Kasumi-1 (cell line): ENCODE data around the gene ADAMTS6.
"Not testable (repeated sequence)": the region's sequence is repeated elsewhere in the genome, so short reads cannot be mapped to it uniquely, and the experiment has no call there.

Source experiments
- DNase-seq, 2 experiments: peaks; one replicate each; lab custom pipeline; 2025; lab: John Stamatoyannopoulos, UW

The ADAMTS6 gene

DNA sequence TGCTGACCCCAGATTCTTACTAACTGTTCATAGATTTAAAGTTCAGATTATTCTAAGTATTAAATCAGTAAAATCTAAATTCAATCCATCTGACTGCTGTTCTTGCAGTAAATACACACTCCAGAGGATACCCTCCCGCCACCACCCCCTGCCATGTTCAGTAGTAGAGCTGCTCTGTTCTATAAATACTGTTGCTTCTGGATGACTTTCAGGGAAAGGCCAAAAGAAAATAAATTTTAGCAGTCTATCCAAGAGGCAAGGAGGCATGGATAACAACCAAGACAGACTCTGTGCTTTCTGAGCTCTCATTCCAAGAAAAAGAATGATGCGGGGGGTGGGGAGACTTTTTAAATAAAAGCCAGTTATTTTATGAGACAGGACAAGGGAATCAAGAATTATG, 115.1 kb downstream of the ADAMTS6 start:
- DNase-seq = no peak

DNA sequence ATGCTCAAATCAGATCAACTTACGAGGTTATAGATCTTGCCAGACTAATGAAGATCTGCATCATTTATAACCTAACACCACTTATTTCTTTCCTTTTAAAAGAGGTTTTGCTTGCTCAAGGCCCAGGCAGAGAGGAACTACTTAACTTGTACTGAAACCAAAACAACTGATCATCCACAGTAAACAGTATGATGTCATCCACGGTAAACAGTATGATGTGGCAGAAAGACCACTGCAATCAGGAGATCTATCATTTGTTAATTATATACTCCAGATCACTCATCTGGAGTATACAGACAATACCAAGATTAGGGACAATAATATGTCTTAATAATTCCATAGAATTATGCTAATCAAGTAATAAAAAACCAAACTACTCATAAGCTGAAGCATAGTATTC, 116.8 kb downstream of the ADAMTS6 start:
- DNase-seq = no peak

DNA sequence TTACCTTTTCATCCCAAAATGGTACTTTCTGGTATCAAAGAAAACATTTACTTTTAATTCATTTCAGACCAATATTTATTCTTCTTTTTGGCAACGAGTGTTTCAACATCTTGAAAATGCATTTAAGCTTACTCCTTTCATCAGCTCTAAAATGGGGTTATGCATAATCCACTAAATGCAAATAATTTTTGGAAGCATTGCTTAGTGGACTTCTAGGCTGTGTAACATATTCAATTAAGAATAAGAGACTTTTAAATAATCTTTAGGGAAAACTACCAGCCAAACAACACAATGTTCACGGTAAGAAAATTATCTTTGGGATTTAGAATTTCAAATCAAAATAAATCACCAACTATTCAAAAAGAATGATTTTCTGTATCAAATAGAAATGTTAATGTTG, 118.2 kb downstream of the ADAMTS6 start:
- DNase-seq = no peak

DNA sequence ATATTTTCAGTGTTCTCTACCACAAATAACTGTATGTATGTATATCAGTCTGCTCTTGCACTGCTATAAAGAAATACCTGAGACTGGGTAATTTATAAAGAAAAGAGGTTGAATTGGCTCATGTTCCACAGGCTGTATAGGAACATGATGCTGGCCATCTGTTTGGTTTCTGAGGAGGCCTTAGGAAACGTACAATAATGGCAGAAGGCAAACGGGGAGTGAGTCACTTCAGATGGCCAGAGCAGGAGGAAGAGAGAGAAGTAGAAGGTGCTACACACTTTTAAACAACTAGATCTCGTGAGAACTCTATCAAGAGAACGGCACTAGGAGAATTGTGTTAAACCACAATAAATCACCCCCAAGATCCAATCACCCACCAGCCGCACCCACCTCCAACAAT, 121.7 kb downstream of the ADAMTS6 start:
- no peak for DNase-seq

DNA sequence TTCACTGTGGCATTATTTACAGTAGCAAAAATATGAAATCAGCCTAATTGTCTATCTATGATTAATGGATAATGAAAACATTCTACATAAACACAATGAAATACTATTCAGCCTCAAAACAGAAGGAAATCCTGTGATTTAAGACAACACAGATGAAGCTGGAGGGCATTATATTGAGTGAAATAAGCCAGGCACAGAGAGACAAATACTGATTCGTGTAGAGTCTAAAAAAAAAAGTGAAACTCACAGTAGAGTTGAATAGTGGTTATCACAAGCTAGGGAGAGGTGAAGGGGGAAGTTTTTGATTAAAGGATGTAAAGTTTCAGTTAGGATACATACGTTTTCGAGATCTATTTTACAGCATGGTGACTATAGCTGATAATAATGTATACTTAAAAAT, 122.2 kb downstream of the ADAMTS6 start:
- no peak for DNase-seq

DNA sequence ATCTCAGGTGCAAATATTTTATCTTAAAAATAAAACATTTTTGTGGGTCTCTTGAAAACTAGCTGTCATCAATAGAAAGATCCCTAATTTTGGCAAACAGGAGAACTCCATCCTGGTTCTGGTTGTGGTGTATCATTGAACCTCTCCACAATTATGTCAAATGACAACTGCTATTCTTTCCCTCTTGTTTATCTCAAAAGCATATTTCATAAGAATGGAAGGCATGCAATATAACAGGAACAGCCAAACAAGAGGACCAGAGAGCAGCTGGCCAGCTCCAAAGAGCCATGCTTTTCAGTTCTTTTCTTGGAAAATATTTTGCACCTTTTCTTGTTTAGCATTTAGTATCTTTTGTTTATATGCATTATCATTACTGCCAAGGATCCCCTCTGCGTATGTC, 125.4 kb downstream of the ADAMTS6 start:
- DNase-seq = no peak

DNA sequence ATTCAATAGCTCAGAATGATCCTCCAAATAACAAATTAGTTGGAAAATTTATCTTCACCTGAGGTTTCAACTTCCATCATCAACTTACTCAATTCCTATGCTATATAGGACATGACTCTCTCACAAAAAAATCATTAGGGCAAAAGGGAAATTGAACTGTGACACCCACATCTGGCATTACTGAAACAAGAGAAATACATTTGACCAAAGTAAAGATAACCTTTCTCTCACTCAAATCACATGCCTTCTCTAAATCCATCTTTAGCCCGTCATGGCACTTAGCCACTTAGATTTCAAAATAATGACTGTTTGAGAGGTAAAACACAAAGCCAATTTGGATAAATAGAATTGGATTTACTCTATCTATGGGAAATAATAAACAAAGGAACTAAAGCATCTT, 126.4 kb downstream of the ADAMTS6 start:
- DNase-seq = no peak

DNA sequence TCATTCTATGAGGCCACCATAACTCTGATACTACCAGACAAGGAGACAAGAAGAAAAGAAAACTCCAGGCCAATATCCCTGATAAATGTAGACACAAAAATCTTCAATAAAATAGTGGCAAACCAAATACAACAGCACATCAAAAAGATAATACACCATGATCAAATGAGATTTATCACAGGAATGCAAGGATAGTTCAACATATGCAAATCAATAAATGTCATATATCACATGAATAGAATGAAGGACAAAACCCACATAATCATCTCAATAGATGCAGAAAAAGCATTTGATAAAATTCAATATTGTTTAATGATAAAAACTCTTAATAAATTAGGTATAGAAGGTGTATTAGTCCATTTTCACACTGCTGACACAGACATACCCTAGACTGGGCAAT, 139.9 kb downstream of the ADAMTS6 start:
- DNase-seq = no peak

DNA sequence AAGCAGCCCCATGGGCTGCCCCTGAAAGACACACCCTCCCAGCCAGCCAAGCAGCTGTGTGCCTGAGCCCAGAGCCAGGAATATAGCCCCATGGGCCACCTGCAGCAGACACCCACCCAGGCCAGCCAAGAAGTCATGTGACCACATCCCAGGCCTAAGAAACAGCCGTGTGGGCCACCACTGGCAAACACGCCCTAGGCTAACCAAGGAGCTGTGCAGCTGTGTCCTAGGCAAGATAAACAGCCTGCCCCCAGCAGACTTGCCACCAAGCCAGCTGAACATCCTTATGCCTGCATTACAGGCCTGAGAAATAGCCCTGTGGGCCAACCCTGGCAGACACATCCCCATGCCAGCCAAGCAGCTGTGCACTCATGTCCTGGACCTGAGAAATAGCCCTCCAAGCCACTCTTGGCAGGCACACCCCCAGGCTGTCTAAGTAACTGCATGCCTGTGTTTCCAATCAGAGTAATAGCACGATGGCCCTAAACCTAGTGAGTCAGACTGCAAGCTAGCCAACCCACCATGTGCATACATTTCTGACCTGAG, 143.0 kb downstream of the ADAMTS6 start:
- DNase-seq = no peak

DNA sequence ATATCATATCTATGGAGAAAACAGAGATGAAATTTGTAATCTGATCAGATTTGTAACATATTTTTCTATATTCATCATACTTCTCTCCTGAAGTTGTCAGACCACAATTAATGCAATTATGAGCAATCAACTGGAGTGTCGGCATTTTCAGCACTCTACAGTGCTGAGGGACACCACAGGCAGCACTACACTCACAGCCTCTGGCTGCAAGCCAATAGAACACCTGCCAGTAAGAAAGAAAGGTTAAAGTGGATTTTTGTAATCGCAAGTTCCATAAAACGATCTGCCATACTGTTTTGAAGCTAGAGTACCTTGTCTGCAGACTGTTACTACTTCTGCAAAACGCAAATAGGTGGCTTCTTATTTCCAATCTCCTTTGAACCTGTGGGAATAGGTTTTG, 147.6 kb downstream of the ADAMTS6 start:
- no peak for DNase-seq

DNA sequence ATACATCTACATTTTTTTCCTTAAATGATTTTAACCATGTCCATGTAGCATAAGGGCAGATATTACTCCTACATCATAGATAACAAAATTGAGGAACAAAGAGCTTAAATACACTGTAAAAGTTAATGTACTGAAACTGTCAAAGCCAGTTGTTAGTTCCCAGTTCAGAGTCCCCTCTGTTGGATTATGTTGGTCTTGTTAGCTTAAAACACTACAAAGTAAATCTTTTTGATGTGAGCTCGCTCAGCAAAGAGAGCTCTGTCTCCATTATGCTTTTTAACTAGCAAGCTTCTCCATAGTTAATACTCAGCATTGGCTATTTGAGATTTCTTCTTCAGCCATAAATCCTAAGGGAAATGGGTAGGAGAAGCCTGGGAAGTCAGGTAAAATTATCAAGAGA, 149.1 kb downstream of the ADAMTS6 start:
- DNase-seq = no peak

DNA sequence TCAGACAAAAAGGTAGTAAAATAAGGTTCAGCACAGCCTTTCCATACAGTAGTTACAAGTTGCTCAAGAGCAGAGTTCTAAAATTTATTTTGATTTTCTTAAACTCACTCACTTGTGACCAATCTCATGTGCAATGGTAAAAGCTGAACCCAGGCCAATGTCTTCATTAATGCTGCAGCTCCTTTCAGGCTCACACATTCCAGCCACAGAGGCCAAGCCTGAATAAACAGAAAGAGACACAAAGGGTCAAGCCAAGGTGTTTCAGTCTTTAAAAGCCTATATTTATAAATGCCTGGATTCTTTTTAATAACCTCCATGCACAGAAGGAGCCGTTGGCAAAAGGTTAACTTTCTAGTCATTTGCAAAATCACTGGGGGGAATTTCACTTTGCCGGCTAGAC, 152.5 kb downstream of the ADAMTS6 start:
- no peak for DNase-seq

DNA sequence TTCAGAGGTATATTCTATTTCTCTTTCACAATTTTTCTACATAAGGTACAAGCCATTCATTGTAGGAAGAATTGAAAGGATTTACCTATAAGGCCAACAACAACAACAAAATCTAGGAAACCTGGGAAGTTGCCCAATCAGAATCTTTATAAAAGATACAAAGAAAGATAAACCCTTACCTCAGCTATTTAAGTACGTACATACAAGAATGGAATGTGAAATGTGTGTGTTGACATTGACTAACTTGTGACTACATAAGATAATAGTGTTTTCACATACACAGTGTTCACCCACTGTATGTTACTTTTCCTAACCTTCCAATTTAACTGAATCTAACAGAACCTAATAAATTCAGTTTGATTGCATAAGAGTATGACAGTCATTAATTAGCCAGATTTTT, 154.1 kb downstream of the ADAMTS6 start:
- DNase-seq = no peak

DNA sequence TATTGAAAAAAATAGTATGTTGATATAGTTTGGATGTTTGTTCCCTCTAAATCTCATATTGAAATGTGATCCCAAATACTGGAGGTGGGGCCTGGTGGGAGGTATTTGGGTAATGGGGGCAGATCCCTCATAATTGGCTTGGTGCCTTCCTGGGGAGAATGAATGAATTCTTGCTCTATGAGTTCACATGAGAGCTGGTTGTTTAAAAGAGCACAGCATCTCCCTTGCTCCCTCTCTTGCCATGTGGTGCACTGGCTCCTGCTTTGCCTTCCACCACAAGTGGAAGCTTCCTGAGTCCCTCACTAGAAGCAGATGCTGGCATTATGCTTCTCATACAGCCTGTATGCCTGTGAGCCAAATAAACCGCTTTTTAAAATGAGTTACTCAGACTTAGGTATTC, 154.8 kb downstream of the ADAMTS6 start:
- no peak for DNase-seq

DNA sequence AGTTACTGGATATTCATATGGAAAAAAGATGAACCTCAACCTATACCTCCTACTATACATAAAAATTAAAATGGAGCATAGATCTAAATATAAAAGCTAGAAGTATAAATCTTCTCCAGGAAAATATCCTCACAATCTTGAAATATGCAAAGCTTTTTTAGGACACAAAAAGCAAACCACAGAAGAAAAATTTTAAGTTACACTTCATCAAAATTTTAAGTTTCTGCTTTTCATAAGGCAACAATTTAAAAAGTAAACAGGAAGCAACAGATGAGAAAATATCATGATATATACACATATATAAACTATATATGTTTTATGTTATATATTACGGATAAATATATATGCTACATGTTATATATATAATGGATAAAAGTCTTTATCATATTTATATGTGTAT, 157.5 kb downstream of the ADAMTS6 start:
- no peak for DNase-seq

DNA sequence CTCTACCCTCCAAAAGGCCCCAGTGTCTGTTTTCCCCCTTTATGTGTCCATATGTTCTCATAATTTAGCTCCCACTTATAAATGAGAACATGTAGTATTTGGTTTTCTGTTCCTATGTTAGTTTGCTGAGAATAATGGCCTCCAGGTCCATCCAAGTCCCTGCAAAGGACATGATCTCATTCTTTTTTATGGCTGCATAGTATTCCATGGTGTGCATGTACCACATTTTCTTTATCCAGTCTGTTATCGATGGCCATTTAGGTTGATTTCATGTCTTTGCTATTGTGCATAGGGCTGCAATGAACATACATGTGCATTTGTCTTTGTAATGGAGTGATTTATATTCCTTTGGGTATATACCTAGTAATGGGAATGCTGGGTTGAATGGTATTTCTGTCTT, 161.0 kb downstream of the ADAMTS6 start:
- not testable (repeated sequence) for DNase-seq

DNA sequence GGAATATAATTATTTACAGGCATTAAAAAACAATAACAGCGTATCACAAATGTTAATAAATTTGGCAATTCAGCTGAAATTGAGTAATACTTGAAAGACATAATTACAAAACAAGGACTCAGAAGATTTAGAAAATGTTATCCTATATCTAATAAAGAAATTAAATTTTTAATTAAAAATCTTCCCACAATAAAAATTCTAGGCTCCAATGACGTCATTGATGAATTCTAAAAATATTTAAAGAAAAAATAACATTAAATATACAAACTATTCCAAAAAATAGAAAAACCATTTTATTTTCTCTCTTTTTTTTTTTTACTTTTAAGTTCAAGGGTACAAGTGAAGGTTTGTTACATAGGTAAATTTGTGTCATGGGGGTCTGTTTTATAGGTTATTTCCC, 161.5 kb downstream of the ADAMTS6 start:
- DNase-seq = no peak

DNA sequence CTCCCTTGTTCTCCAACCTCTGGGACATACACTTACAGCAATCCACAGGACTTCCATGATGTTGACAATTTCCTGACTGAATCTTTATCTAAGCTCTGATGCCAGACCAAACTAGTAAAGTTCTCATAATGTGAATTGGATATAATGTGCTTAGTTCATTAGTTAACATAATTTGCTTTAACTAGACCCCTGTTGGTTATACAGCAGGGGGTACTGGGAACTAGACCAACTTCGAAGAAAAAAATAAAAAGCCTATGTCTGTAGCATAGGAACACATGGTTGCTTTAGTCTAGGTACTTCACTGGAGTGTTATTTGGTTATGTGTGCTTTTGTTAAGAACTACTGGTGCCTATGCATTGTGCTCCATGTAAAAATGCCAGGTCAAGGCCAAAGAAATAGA, 173.8 kb downstream of the ADAMTS6 start:
- no peak for DNase-seq

DNA sequence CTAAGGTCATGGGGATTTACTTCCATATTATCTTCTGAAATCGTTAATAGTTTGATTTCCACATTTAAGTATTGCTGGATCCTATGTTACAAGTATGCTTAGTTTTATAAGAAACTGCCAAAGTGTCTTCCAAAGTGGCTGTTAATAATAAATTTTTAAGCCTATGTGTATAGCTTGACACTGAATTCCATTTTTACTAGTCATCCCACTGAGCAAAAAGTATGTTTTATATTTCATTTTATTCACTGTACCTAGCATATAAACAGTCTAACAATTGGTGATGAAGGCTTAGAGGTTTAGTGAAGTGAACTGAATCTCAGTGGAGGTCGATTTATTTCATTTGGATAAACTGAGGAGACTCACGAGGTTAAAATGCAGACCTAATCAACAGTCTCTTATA, 174.6 kb downstream of the ADAMTS6 start:
- DNase-seq = no peak

DNA sequence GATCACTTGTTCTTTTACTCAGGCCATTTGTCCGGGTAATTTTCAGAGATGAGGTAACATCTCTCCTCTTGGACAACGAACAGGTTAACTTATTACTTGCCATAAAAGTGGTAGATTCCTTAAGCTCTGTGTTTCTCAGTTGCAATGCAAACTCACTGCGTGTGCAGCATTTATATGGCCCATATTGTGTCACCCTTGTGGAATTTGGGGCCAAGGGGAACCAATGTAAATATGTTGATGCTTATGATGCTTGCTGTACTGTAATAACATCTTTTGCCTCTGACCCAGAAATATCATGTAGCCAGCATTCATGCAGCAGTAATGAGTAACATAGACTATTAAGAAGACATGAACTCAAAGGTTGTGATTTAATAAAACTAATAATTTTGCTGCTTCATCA, 175.8 kb downstream of the ADAMTS6 start:
- no peak for DNase-seq

DNA sequence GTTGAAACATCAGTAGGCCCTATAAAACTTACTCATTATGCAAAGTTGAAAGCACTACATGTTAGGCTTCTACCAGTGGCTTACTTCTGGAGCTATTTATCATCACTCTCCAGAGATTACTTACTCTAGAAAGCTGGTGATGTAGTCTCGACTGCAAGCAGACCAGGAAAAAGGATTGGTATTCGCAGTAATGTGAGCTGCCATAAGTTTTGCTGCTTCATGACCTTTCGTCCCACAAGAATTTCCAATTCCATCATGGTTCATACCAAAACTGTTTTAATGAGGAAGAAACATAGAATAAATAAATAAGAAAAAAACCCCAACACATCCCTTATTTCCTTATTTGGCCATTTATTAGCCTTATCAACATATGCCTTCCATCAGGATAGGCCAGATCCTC, 181.9 kb downstream of the ADAMTS6 start:
- no peak for DNase-seq

DNA sequence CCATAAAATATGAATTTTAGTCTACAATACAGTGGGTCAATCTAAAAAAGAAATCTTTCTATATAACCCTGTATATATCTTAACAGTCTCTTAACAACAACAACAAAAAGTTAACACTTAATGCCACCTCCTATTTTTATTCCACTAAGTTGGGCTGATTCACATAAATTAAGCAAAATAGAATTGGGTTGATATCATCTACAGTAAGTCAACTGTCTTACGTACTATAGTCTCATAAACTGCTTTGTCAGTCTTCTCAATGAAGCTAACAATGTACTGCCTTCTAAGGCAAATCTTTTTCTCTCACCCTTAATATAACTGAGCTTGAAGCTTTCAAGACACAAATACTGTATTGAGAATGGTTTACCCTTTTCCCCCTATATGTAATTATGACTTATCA, 185.7 kb downstream of the ADAMTS6 start:
- no peak for DNase-seq

DNA sequence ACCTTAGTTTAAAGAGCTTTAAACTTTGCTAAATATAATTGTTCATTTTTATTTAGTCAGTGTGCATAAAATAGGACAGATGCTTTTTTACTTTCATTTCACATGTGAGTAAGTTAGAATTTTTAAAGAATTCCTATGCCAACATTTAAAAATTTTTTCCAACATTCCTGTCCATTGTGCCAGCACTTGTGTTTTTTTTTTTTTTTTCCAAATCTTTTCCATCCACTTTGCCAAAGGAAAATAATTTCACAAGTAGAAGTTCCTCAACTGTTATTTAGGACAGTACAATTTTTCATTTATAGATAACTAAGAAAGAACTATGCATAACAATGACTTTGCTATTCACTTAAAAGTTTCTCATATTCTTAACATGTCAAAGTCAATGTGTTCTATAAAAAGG, 189.5 kb downstream of the ADAMTS6 start:
- no peak for DNase-seq

DNA sequence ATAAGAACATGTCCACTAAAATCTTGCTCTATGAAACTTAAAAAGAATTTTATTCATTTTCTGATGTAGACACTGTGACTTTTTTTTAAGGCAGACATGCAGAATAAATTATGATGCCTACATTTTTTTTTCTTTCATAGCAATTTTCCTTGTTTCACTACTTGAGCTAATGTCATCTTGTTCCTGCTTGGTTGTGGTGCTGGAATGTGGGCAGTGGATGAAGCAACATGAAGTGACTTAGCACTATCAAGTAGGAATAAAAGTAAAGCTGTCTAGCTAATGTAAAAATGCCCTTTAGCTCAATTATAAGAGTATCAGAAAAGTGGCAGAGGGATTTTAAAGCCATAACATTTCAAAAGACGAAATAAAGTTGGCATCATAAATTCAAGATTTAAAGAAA, 191.0 kb downstream of the ADAMTS6 start:
- no peak for DNase-seq

DNA sequence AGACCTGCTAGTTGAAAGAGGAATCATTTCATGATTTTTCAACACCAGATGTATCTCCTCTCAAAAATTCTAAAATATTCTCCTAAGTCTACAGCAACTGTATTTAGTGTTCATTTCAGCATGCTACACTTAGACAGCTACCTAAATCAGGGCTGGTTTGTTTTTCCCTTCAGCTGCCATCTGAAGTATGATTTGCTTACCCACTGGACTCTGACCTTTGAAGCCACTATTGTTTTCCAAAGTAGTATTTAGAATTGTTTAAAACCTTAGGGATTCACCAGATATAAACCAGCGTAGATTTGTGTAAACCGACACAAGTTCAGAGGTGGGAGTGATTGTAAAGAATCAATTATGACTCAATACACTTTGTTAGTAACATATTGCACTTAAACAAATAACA, 193.1 kb downstream of the ADAMTS6 start:
- DNase-seq = no peak
